ENCODE data around the gene PEX13. TPM values are rescaled to one million over a fixed set of nuclear protein-coding genes. Genes with fewer than 3 reads are reported as not detected.
"Not testable (repeated sequence)": the region's sequence is repeated elsewhere in the genome, so short reads cannot be mapped to it uniquely, and the experiment has no call there.

Gene PEX13
- total RNA-seq, 1 donor from 2014 or later: 37.9 TPM

GRCh38 chr2:61009355-61009754 is 8.2 kb upstream of the PEX13 start:
- DNase-seq (ENCODE audit: low read depth in 2 of 2): no peak

GRCh38 chr2:61011678-61012077 is 5.8 kb upstream of the PEX13 start:
- no peak for DNase-seq (ENCODE audit: low read depth in 2 of 2)

DNA sequence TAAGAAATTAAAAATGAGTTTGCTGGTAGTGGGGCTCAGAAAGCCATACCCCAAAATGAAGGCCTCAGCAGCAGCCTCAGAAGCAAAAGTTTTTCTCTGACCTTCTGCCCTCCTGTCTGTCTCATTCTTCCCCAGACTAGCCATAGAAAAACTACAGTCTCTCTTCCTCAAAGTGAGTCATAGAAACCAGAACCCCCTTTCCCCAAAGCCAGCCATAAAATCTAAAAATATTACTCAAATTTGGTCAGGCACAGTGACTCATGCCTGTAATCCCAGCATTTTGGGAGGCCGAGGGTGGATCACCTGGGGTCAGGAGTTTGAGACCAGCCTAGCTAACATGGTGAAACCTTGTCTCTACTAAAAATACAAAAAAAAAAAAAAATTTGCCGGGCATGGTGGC is 5.2 kb upstream of the PEX13 start:
- peak in 1 of 2 donors; percentile 57 for DNase-seq (ENCODE audit: low read depth in 2 of 2)

GRCh38 chr2:61013382-61013781 is 4.1 kb upstream of the PEX13 start:
- no peak for DNase-seq (ENCODE audit: low read depth in 2 of 2)

DNA sequence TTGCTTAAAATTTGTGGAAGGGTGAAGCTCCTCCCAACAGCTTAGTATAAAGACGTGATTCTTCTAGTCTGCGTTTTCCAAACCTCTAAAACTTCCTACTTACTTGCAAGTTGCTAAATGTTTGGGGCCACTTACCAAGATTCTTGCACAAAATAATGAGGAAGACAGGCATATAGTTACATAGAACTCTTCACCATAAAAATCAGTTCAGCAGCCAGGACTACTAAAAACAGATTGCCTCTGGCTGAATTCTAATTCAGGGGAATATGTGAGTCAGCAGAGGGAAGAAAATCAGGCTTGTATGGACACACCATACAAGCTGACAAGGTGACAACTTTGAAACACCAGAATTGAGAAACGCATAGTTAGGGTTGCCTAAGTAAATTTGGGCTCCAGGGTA is 2.8 kb upstream of the PEX13 start:
- DNase-seq (ENCODE audit: low read depth in 2 of 2): no peak

DNA sequence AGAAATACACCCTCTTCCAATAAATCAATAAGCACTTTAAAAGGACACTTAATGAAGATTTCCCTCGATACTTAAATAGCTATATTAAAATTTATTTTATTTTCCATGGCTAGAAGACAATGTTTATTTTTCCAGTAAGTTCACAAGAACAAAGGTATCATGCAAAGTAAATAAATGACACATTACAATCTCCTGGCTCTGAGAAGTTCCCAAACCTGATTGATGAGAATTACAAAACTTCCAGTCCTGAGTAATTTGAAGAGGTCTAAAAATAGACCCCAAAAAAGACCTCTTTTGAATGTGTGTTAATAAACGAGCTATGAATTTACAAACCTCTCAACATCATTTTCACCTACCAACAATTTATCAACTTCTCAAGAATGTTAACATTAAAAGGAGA is 1.5 kb upstream of the PEX13 start:
- DNase-seq (ENCODE audit: low read depth in 2 of 2): no peak

DNA sequence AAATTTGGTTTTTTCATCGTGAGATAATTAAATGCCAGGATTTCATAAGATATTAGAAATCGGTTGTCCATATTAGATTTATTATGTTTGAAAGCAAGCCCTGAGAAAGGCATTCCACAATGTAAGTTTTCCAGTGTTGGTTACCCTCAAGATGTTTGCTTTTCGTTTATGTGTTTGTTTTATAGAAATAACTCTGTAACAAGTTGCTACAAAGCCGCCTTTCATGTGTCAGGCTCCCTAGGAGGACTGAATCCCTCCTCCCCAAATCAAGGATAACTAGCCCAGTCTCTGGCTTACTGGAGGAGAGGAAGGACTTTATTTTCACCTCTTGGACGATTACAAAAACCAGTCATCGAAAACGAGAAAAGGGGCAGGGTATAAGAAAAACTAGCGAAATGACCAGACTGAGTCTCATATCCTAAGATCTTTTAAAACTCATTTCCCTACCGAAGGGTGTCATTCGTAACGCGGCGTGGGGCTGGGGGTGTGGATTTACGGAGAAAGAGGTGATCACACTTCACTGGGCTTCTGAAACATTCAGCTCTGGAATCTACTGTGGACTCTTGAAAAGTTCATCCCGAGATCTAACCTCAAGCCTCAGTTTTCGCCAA is 1.0 kb upstream of the PEX13 start:
- no peak for DNase-seq (ENCODE audit: low read depth in 2 of 2)

GRCh38 chr2:61017003-61017555 is 441 bp upstream of the PEX13 start:
- DNase-seq (ENCODE audit: low read depth in 2 of 2): peak; percentile 45 to 82

- peak in 1 of 2 donors; percentile 31 for DNase-seq (ENCODE audit: low read depth in 2 of 2)
Observed at GRCh38 chr2:61018318-61018755, 817 bp downstream of the PEX13 start.

GRCh38 chr2:61018798-61019197 is 1.3 kb downstream of the PEX13 start:
- no peak for DNase-seq (ENCODE audit: low read depth in 2 of 2)

DNA sequence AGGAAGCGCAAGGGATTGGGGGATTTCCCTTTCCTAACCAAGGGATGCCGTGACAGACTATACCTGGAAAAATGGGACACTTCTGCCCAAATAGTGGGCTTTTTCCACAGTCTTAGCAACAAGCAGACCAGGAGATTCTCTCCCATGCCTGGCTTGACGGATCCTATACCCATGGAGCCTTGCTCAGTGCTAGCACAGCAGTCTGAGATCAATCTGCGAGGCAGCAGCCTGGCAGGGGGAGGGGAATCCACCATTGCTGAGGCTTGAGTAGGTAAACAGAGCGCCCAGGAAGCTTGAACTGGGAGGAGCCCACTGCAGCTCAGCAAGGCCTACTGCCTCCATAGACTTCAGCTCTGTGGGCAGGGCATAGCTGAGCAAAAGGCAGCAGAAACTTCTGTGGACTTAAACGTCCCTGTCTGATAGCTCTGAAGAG is 3.7 kb downstream of the PEX13 start:
- DNase-seq (ENCODE audit: low read depth in 2 of 2): no peak

DNA sequence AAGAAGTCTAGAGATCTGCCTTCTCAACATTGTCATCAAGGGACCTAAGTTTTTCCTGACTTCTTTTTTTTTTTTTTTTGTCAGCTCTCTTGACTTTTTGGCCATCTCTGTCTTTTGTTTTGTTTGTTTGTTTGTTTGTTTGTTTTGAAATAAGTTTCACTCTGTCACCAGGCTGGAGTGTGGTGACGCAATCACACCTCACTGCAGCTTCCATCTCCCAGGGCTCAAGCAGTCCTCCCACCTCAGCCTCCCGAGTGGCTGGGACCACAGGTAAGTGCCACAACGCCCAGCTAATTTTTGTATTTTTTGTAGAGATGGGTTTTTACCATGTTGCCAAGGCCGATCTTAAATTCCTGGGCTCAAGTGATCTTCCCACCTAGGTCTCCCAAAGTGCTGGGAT is 6.2 kb downstream of the PEX13 start:
- no peak for DNase-seq (ENCODE audit: low read depth in 2 of 2)

GRCh38 chr2:61029533-61029932 is 12.0 kb downstream of the PEX13 start:
- no peak for DNase-seq (ENCODE audit: low read depth in 2 of 2)

DNA sequence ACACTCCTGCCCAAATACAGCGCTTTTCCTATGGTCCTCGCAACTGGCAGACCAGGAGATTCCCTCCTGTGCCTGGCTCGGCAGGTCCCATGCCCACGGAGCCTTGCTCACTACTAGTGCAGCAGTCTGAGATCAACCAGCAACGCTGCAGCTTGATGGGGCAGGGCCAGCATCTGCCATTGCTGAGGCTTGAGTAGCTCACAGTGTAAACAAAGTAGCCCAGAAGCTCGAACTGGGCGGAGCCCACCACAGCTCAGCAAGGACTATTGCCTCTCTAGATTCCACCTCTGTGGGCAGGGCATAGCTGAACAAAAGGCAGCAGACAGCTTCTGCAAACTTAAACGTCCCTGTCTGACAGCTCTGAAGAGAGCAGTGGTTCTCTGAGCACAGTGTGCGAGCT is 17.1 kb downstream of the PEX13 start:
- not testable (repeated sequence) for DNase-seq (ENCODE audit: low read depth in 2 of 2)

- DNase-seq (ENCODE audit: low read depth in 2 of 2): not testable (repeated sequence)
Observed at GRCh38 chr2:61036643-61037042, 19.1 kb downstream of the PEX13 start.

- DNase-seq (ENCODE audit: low read depth in 2 of 2): no peak
Observed at GRCh38 chr2:61042807-61043206, 25.3 kb downstream of the PEX13 start.

DNA sequence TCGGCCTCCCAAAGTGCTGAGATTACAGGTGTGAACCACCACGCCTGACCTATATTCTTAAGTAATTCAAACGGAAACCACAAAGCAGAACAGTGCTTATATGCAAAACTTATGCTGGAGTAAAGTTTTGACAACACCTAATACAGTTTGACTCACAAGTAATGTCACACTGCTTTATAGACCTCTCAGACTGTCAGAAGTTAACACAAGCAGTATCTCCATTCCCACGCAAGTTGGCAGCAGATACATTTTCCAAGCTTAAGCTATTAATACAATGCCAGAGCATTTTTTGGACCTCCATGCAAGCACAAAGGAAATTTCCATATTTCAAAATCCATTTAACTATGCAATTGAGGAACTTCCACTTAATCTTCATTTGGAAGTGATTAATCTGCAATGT is 27.1 kb downstream of the PEX13 start:
- DNase-seq (ENCODE audit: low read depth in 2 of 2): peak in 1 of 2 donors; percentile 28

DNA sequence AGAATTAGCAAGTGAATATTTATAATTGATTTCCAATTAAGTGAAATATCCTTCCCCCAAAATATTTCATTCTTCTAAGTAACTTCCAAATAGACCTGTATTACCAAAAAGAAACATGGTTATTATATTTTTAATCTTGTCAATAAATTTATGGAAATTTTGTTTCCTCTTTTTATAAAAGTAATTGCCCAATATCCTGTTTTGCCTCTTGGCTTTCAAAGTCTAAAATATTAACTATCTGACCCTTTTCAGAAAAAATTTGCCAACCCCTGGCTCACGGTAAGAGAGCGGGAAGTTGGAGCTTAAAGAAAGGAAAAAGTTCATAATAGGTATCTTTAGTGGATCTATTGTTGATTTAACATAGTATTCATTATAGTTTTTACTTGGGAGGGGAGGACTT is 27.7 kb downstream of the PEX13 start:
- DNase-seq (ENCODE audit: low read depth in 2 of 2): no peak

GRCh38 chr2:61045999-61046398 is 28.5 kb downstream of the PEX13 start:
- DNase-seq (ENCODE audit: low read depth in 2 of 2): no peak

- DNase-seq (ENCODE audit: low read depth in 2 of 2): peak in 1 of 2 donors; percentile 2
Observed at GRCh38 chr2:61055557-61055956, 38.0 kb downstream of the PEX13 start.

- DNase-seq (ENCODE audit: low read depth in 2 of 2): no peak
Observed at GRCh38 chr2:61057562-61057961, 40.0 kb downstream of the PEX13 start.

- DNase-seq (ENCODE audit: low read depth in 2 of 2): no peak
Observed at GRCh38 chr2:61059382-61059781, 41.9 kb downstream of the PEX13 start.
